ENCODE results near the gene ARMC8.

DNA sequence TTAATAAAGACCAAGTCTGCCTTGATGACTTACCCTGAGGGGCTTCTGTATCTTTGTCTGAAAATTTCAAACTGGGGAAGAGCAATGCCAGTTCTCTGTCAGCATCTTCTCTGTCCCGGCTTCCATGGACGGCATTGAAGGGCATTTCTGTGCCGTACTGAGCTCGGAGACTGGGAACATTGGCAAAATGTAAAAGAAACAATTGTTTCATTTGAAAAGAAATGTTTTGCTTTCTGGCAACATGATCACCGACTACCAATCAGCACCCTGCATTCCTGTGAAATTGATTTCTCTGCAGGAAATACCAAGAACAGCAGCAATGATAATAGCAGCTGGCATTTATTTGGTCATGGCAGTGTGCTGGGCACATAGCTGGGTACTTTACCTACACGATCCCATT, 116.4 kb downstream of the ARMC8 start:
- TF ChIP-seq, protein P1, sequence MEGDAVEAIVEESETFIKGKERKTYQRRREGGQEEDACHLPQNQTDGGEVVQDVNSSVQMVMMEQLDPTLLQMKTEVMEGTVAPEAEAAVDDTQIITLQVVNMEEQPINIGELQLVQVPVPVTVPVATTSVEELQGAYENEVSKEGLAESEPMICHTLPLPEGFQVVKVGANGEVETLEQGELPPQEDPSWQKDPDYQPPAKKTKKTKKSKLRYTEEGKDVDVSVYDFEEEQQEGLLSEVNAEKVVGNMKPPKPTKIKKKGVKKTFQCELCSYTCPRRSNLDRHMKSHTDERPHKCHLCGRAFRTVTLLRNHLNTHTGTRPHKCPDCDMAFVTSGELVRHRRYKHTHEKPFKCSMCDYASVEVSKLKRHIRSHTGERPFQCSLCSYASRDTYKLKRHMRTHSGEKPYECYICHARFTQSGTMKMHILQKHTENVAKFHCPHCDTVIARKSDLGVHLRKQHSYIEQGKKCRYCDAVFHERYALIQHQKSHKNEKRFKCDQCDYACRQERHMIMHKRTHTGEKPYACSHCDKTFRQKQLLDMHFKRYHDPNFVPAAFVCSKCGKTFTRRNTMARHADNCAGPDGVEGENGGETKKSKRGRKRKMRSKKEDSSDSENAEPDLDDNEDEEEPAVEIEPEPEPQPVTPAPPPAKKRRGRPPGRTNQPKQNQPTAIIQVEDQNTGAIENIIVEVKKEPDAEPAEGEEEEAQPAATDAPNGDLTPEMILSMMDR (IDR thresholded peaks at IDR 0.05): no peak
- TF ChIP-seq POLR2A (IDR thresholded peaks at IDR 0.05): no peak
